HEK293T (cell line): ENCODE data around the gene BICD1.

Source experiments
- CTCF ChIA-PET: fragments of 350-600 bp; formaldehyde crosslinking; extraction: SDS; loops from one replicate; lab custom pipeline; 2021; ENCODE audit warnings: antibody characterized with exemption, inconsistent platforms; lab: Yijun Ruan, JAX
- POLR2A ChIA-PET: fragments of 350-600 bp; formaldehyde crosslinking; extraction: SDS; loops from one replicate; lab custom pipeline; 2020; ENCODE audit warnings: antibody characterized with exemption, inconsistent platforms; lab: Yijun Ruan, JAX
- DNase-seq: peaks from one replicate; pipeline ENCODE4 v3.0.0; 2012; ENCODE audit warnings: mixed read lengths; ENCODE audit errors: extremely low spot score
- ARNT ChIP-seq: fragments of 450-650 bp; IDR thresholded peaks from 2 replicates; pipeline ENCODE4 v1.6.1; 2017; ENCODE audit warnings: mild to moderate bottlenecking
- BHLHE40 ChIP-seq: fragments of 450-650 bp; IDR thresholded peaks from 2 replicates; pipeline ENCODE4 v1.6.1; 2016; ENCODE audit warnings: mild to moderate bottlenecking, moderate library complexity, borderline replicate concordance
- CTBP1 ChIP-seq: fragments of 450-650 bp; IDR thresholded peaks from 2 replicates; pipeline ENCODE4 v1.6.1; 2016; ENCODE audit warnings: borderline replicate concordance
- ELF4 ChIP-seq: fragments of 450-650 bp; IDR thresholded peaks from 2 replicates; pipeline ENCODE4 v1.6.1; 2017; ENCODE audit warnings: antibody characterized with exemption
- FOXA1 ChIP-seq: fragments of 450-650 bp; IDR thresholded peaks from 2 replicates; pipeline ENCODE4 v1.6.1; 2016; ENCODE audit warnings: mild to moderate bottlenecking
- FOXK2 ChIP-seq: fragments of 450-650 bp; IDR thresholded peaks from 2 replicates; pipeline ENCODE4 v1.6.1; 2016; ENCODE audit warnings: mild to moderate bottlenecking
- FOXM1 ChIP-seq: fragments of 450-650 bp; IDR thresholded peaks from 2 replicates; pipeline ENCODE4 v1.6.1; 2017; ENCODE audit warnings: mild to moderate bottlenecking, borderline replicate concordance
- HDGF ChIP-seq: fragments of 450-650 bp; IDR thresholded peaks from 2 replicates; pipeline ENCODE4 v1.6.1; 2017; ENCODE audit warnings: antibody characterized with exemption, borderline replicate concordance
- L3MBTL2 ChIP-seq: fragments of 450-650 bp; conservative IDR thresholded peaks from 2 replicates; pipeline ENCODE4 v1.6.1; 2016; ENCODE audit warnings: mild to moderate bottlenecking
- LEF1 ChIP-seq: fragments of 450-650 bp; IDR thresholded peaks from 2 replicates; pipeline ENCODE4 v1.6.1; 2017; ENCODE audit warnings: mild to moderate bottlenecking, borderline replicate concordance
- NFRKB ChIP-seq: fragments of 450-650 bp; IDR thresholded peaks from 2 replicates; pipeline ENCODE4 v1.6.1; 2016; ENCODE audit warnings: mild to moderate bottlenecking, moderate library complexity
- PKNOX1 ChIP-seq: fragments of 450-650 bp; IDR thresholded peaks from 2 replicates; pipeline ENCODE4 v1.6.1; 2016
- SP1 ChIP-seq: fragments of 450-650 bp; IDR thresholded peaks from 2 replicates; pipeline ENCODE4 v1.6.1; 2017
- SUZ12 ChIP-seq: fragments of 450-650 bp; IDR thresholded peaks from 2 replicates; pipeline ENCODE4 v1.6.1; 2016; ENCODE audit warnings: mild to moderate bottlenecking
- TARDBP ChIP-seq: fragments of 450-650 bp; IDR thresholded peaks from 2 replicates; pipeline ENCODE4 v1.6.1; 2016
- ZNF384 ChIP-seq: fragments of 450-650 bp; IDR thresholded peaks from 2 replicates; pipeline ENCODE4 v1.6.1; 2016

Gene BICD1

GRCh38 chr12:32233568-32233967 lies 126.9 kb downstream of the BICD1 start:
- CTCF ChIA-PET: interaction anchor here (1.0 kb wide), 1 partner anchor 28 kb away, joined by 3 read pairs; no protein-coding TSS in a partner anchor
- POLR2A ChIA-PET: no interaction called here
- no peak for TF ChIP-seq ARNT
- TF ChIP-seq CTBP1: no peak
- no peak for TF ChIP-seq LEF1
- no peak for TF ChIP-seq ELF4
- TF ChIP-seq FOXM1: no peak
- TF ChIP-seq HDGF: no peak
- no peak for DNase-seq

DNA sequence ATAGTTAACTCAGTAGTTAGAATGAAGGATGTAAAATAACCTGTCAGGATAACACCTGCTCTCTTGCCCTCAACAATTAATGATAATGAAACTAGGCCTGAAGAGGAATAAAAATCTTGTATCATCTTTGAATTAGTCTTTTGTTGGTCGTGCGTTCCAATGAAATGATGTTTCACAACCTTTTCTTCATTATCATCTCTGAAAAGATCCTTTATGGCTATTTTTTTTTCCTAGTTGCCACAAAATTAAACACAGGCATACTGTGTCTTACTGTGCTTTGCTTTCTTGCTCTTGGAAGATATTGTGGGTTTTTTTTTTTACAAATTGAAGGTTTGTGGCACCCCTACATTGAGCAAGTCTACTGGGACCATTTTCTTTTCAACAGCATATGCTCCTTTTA lies 128.6 kb downstream of the BICD1 start:
- no peak for DNase-seq
- CTCF ChIA-PET: no interaction called here
- POLR2A ChIA-PET: no interaction called here
- TF ChIP-seq FOXM1 (no peak), ZNF384 (no peak), SP1 (no peak), LEF1 (no peak), FOXA1 (no peak), ARNT (no peak)

GRCh38 chr12:32240162-32240561 lies 133.5 kb downstream of the BICD1 start:
- ChIA-PET CTCF (no interaction called here), POLR2A (no interaction called here)
- no peak for TF ChIP-seq LEF1
- no peak for TF ChIP-seq ARNT
- no peak for TF ChIP-seq HDGF
- no peak for TF ChIP-seq FOXK2
- TF ChIP-seq CTBP1: no peak
- no peak for TF ChIP-seq SUZ12
- no peak for TF ChIP-seq SP1
- DNase-seq: no peak

DNA sequence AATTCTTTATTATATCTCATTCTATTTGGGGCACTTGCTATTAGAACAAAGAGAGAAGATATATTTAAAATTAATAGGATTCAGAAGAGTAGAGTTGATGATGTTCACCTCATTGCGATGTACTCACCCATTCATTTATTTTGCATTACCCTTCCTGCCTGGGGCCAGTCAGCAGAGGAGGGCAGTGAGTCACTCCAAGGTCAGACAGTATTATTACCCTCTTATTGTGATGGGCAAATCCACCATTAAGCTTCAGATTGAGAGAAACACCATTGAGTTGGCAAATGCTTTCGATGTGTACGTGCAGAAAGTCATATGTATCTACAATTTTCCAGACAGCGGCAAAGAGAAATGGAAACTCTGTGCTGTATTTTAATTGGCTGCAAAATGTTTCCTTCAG lies 134.2 kb downstream of the BICD1 start:
- TF ChIP-seq LEF1: no peak
- TF ChIP-seq FOXM1: no peak
- no peak for TF ChIP-seq ELF4
- TF ChIP-seq HDGF: no peak
- no peak for TF ChIP-seq PKNOX1
- no peak for TF ChIP-seq BHLHE40
- no peak for TF ChIP-seq FOXA1
- TF ChIP-seq FOXK2: no peak
- TF ChIP-seq SP1: no peak
- TF ChIP-seq TARDBP: no peak
- CTCF ChIA-PET: interaction anchor here (0.6 to 0.7 kb wide), 2 partner anchors 307 to 1024 kb away, joined by 3 read pairs; no protein-coding TSS in a partner anchor
- no peak for DNase-seq
- POLR2A ChIA-PET: no interaction called here

DNA sequence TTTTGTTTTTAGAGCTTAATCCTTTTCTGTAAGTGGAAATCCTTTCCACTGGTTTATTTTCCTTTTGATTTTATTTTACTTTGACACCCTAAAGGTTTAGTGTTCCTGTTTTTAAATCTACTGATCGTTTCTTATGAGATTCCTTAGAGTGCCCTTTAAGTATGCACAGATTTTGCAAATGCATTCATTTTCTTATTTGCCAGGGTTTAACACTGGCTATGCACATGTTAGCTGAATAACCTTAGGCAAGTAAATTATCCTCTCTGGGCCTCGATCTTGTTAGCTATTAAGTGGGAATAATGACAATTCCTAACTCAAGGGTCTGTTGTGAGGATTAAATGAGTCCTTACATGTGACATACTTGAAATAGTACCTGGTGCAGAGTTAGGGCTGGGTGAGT lies 136.0 kb downstream of the BICD1 start:
- no peak for DNase-seq
- ChIA-PET POLR2A (no interaction called here), CTCF (interaction anchor here (0.6 to 0.8 kb wide), 2 partner anchors 446 to 561 kb away, joined by 3 to 4 read pairs; no protein-coding TSS in a partner anchor)
- TF ChIP-seq NFRKB (no peak), FOXA1 (no peak), BHLHE40 (no peak), CTBP1 (no peak), PKNOX1 (no peak), HDGF (no peak), ELF4 (no peak), LEF1 (no peak), TARDBP (no peak), SP1 (no peak), L3MBTL2 (no peak), ZNF384 (no peak), FOXM1 (no peak), ARNT (no peak)

DNA sequence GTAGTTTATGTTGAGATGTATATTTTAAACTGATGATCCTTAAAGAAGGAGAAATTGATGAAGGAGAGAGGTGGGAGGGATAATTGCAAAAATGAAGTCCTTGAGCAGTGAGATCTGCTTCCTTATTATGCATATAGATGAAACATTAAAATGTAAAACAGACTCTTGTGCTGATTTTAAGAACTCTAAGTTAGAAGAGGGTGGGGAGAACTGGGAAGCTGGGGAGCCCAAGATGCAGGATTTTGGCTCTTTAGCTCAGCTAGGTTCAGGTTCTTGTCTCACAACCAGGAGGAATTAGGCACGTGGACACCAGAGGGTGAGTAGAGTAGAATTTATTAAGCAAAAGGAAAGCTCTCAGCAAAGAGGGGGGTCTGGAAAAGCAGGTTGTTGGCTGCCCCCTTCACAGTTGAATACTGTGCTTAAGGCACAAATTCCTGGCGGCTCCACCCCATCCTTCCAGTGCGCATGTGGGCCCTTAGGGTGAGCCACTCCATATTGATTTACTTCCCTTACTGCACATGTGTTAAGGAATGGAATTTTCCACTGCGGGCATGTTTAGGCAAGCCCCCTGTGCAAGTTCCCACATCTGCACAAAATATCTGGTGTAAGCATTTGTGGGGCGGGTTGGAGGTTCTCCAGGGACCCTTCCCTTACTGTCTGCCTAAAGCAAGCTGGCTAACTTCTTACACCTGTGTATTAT lies 141.9 kb downstream of the BICD1 start:
- POLR2A ChIA-PET: no interaction called here
- DNase-seq: no peak
- TF ChIP-seq SUZ12: no peak
- no peak for TF ChIP-seq FOXK2
- TF ChIP-seq PKNOX1: no peak
- TF ChIP-seq FOXM1: no peak
- TF ChIP-seq SP1: no peak
- no peak for TF ChIP-seq TARDBP
- no peak for TF ChIP-seq ARNT
- TF ChIP-seq FOXA1: no peak
- TF ChIP-seq LEF1: no peak
- no peak for TF ChIP-seq ZNF384
- TF ChIP-seq ELF4: no peak
- TF ChIP-seq L3MBTL2: no peak
- CTCF ChIA-PET: interaction anchor here (0.6 to 0.8 kb wide), 2 partner anchors 20 to 1007 kb away, joined by 3 read pairs; no protein-coding TSS in a partner anchor

GRCh38 chr12:32249777-32250176 lies 143.1 kb downstream of the BICD1 start:
- TF ChIP-seq ELF4 (no peak), FOXA1 (no peak), BHLHE40 (no peak), FOXM1 (no peak), PKNOX1 (no peak), FOXK2 (no peak), SUZ12 (no peak), LEF1 (no peak), SP1 (no peak), TARDBP (no peak), NFRKB (no peak), CTBP1 (no peak), HDGF (no peak)
- CTCF ChIA-PET: no interaction called here
- DNase-seq: no peak
- POLR2A ChIA-PET: no interaction called here
